Stimulated activated CD8-positive, alpha-beta memory T cell treated with anti-CD3 and anti-CD28 coated beads, Interleukin-4, amount 100 ng/mL, for 24 hours (primary cell): ENCODE measurements around the gene BAZ1B.
"Not testable (repeated sequence)": the region's sequence is repeated elsewhere in the genome, so short reads cannot be mapped to it uniquely, and the experiment has no call there.

ENCODE experiments used
- DNase-seq: peaks from one replicate; pipeline ENCODE4 v3.0.0-alpha.2; 2020; ENCODE audit warnings: low read depth

Gene BAZ1B

GRCh38 chr7:73522105-73522872 is at the start of gene BAZ1B:
BAZ1B (minus strand) TSS chr7:73522293; CDS start chr7:73521933, 360 bp downstream.
- peak; percentile 95 for DNase-seq

- DNase-seq: no peak
These were observed 48.9 kb upstream of the BAZ1B start for GRCh38 chr7:73570977-73571376.

- no peak for DNase-seq
These were observed 48.4 kb upstream of the BAZ1B start for GRCh38 chr7:73570521-73570920.

- DNase-seq: no peak
These were observed 47.0 kb upstream of the BAZ1B start for GRCh38 chr7:73569042-73569608.

GRCh38 chr7:73567846-73568685 is 46.0 kb upstream of the BAZ1B start:
- no peak for DNase-seq

- no peak for DNase-seq
These were observed 45.0 kb upstream of the BAZ1B start for GRCh38 chr7:73567140-73567539.

GRCh38 chr7:73566431-73566830 is 44.3 kb upstream of the BAZ1B start:
- DNase-seq: not testable (repeated sequence)

- no peak for DNase-seq
These were observed 43.7 kb upstream of the BAZ1B start for GRCh38 chr7:73565675-73566340.

GRCh38 chr7:73560109-73560835 is 38.2 kb upstream of the BAZ1B start:
- DNase-seq: no peak

- DNase-seq: peak; percentile 70
These were observed 35.5 kb upstream of the BAZ1B start, which contains the start of gene BCL7B for GRCh38 chr7:73557397-73558257. BCL7B (minus strand) TSS chr7:73557690; CDS start chr7:73557578, 112 bp downstream.

- DNase-seq: peak; percentile 91
These were observed 35.0 kb upstream of the BAZ1B start for GRCh38 chr7:73557108-73557396.

- no peak for DNase-seq
These were observed 34.4 kb upstream of the BAZ1B start for GRCh38 chr7:73556208-73557107.

- DNase-seq: no peak
These were observed 33.4 kb upstream of the BAZ1B start for GRCh38 chr7:73555411-73555982.

GRCh38 chr7:73550093-73550492 is 28.0 kb upstream of the BAZ1B start:
- DNase-seq: not testable (repeated sequence)

GRCh38 chr7:73549176-73549575 is 27.1 kb upstream of the BAZ1B start:
- DNase-seq: no peak

- DNase-seq: no peak
These were observed 25.7 kb upstream of the BAZ1B start for GRCh38 chr7:73547841-73548240.

GRCh38 chr7:73544678-73545077 is 22.6 kb upstream of the BAZ1B start:
- DNase-seq: no peak

GRCh38 chr7:73541722-73542121 is 19.6 kb upstream of the BAZ1B start:
- no peak for DNase-seq

- DNase-seq: no peak
These were observed 17.6 kb upstream of the BAZ1B start for GRCh38 chr7:73539709-73540108.
